NT2/D1 (cell line): Measurements from ENCODE around the gene ME2.

Source experiments
- SUZ12 ChIP-seq: IDR thresholded peaks from 2 replicates; pipeline ENCODE4 v1.6.1; 2011; ENCODE audit not compliant: insufficient read length, insufficient read depth; ENCODE audit errors: extremely low read depth
- YY1 ChIP-seq: IDR thresholded peaks from 2 replicates; pipeline ENCODE4 v1.6.1; 2011; ENCODE audit not compliant: insufficient read length, insufficient read depth
- ZNF274 ChIP-seq: IDR thresholded peaks from 2 replicates; pipeline ENCODE4 v1.6.1; 2011; ENCODE audit warnings: mild to moderate bottlenecking, low read depth, low read length

- TF ChIP-seq SUZ12, result no peak
- TF ChIP-seq ZNF274, result no peak
- no peak for TF ChIP-seq YY1
Observed at GRCh38 chr18:50879302-50880118, 592 bp downstream of the ME2 start.
